IPS-11a (cell line): ENCODE measurements around the gene FAM107B.

Experiments used
- H3K4me3 ChIP-seq: one replicate; pipeline ENCODE4 v1.5.1; 2013; ENCODE audit warnings: low read depth, low read length, control low read depth

Gene FAM107B

DNA sequence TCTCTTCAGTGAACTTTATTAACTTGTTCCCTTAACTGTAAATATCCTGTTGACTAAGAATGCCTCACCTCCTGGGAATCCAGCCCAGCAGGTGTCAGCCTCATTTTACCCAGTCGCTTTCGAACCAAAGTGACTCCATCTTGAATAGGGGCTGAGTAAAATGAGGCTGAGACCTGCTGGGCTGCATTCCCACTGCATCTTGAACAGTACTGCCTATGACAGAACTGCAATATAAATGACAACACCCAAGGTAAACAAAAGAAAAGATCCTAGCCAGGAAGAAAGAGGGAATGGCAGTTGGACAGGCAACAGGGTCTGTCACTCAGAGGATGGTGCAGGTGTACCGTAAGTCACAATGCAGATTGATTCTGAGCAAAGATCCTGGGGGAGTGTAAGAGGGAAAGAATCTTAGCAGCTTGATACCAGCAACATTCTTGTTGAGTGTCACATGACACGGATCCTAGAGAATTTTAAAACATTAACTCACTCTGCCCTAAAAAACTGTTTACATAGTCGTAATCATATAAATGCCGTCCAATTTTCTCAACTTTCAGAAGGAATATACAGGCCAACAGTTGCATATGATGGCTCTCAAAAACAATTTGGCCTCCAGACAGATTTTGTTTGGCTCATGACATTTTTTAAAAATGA, 4.4 kb upstream of the FAM107B start:
- no peak overlapping the region for H3K4me3 ChIP-seq

GRCh38 chr10:14776546-14776945, 1.8 kb upstream of the FAM107B start:
- no peak overlapping the region for H3K4me3 ChIP-seq

DNA sequence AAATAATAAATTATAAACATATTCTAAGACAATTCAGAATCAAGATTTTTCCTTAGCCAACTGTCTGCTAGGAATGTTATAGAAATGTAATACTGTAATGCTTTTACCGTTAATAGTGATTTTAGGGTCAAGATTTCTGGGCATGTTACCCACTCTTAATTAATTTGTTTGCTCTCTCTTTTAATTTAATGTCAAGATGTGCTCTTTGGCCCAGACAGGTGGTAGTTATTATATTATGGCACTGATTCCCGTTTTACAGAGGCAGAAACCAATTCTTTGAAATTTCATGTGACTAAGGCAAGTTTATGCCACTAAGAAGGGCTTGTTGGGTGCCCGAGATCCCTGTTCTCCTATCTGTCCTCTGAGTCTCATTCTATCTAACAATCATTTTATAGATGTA, 959 bp upstream of the FAM107B start:
- no peak overlapping the region for H3K4me3 ChIP-seq

GRCh38 chr10:14774214-14774580, 500 bp downstream of the FAM107B start:
- no peak overlapping the region for H3K4me3 ChIP-seq

GRCh38 chr10:14773551-14774213, 1.0 kb downstream of the FAM107B start:
- no peak overlapping the region for H3K4me3 ChIP-seq

- H3K4me3 ChIP-seq, result no peak overlapping the region
These were observed 2.3 kb downstream of the FAM107B start for GRCh38 chr10:14772399-14772798.

- no peak overlapping the region for H3K4me3 ChIP-seq
These were observed 3.8 kb downstream of the FAM107B start for GRCh38 chr10:14770927-14771326.

GRCh38 chr10:14761372-14761771, 13.3 kb downstream of the FAM107B start:
- H3K4me3 ChIP-seq, result no peak overlapping the region

- no peak overlapping the region for H3K4me3 ChIP-seq
These were observed 15.6 kb downstream of the FAM107B start for GRCh38 chr10:14758994-14759664.

- no peak overlapping the region for H3K4me3 ChIP-seq
These were observed 16.2 kb downstream of the FAM107B start for GRCh38 chr10:14758451-14758850.

- no peak overlapping the region for H3K4me3 ChIP-seq
These were observed 16.7 kb downstream of the FAM107B start for GRCh38 chr10:14757986-14758385.

DNA sequence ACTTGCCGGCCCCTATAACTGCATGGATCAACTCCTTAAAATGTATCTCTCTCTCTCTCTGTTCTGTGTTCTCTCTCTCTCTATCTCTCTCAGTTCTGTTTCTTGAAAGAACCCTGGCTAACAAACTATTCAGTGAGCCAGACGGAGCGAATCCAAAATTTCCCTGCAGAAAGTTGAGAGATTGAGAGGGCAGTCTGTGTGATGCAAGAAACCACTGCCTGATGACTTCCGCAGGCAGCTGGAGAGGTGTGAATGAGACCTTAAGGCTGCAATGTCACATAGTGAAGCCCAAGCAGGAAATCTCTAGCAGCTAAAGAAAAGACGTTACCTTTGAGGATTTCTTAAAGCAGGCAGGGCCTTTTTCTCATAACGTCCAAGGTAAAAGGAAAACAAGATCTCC, 17.3 kb downstream of the FAM107B start:
- no peak overlapping the region for H3K4me3 ChIP-seq

- no peak overlapping the region for H3K4me3 ChIP-seq
These were observed 21.3 kb downstream of the FAM107B start for GRCh38 chr10:14753441-14753840.

DNA sequence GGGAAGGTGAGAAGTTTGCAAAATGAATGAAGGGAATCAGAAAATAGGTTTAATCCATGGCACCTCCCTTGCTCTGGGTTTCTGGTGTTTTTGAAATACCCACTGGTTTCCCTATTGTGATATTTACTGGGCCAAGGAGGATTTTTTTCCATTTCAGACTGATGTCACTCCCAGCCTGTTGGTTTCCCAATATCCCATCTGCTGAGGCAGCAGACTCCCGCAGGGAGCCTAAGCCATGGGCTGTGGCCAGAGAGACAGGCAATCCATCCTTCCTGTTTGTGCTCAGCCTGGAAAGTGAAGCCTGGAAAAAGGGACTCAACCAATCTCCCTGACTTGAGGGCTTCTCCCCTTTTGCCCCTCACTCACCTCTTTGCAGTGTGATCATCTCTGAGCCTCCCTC, 22.8 kb downstream of the FAM107B start:
- H3K4me3 ChIP-seq, result no peak overlapping the region

- H3K4me3 ChIP-seq, result no peak overlapping the region
These were observed 23.4 kb downstream of the FAM107B start for GRCh38 chr10:14751014-14751896.

GRCh38 chr10:14749070-14749809, 25.5 kb downstream of the FAM107B start:
- no peak overlapping the region for H3K4me3 ChIP-seq

DNA sequence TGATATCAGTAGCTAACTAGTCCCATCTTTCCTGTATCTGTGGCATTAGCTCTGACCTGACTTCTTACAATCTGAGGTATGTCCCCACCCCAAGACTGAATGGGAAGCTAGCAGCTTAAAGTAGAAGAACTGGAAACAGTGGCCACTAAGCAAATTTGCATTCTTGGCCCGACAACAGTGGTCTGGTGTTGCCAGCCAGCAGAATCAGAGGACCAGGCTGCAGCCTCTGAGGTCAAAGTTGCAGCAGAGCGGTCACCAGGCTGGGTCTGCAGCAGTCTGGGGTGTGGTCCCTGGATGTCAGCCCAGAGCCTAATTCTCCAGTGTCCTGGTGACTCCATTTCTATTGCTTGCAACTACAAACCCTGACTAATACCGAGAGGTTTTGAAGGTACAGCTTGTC, 26.3 kb downstream of the FAM107B start:
- no peak overlapping the region for H3K4me3 ChIP-seq

- no peak overlapping the region for H3K4me3 ChIP-seq
These were observed 31.9 kb downstream of the FAM107B start for GRCh38 chr10:14742815-14743214.

DNA sequence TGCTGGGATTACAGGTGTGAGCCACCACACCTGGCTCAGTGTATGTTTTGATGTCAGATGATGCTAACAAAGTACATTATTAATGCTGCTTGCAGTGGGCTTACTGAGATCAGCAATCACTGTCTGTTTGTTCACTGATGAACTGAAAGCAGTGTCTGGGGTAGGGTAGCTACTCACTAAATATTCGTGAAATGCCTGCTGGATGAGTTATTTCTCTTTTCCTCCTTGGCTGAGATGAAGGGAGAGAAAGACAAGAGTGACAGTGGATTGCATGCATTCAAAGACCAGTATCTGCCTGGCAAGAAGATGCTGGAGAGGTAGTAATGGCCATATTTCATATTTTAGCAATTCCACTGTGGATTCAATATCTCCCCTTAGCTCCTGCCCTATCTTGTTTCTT, 32.3 kb downstream of the FAM107B start:
- H3K4me3 ChIP-seq, result no peak overlapping the region

DNA sequence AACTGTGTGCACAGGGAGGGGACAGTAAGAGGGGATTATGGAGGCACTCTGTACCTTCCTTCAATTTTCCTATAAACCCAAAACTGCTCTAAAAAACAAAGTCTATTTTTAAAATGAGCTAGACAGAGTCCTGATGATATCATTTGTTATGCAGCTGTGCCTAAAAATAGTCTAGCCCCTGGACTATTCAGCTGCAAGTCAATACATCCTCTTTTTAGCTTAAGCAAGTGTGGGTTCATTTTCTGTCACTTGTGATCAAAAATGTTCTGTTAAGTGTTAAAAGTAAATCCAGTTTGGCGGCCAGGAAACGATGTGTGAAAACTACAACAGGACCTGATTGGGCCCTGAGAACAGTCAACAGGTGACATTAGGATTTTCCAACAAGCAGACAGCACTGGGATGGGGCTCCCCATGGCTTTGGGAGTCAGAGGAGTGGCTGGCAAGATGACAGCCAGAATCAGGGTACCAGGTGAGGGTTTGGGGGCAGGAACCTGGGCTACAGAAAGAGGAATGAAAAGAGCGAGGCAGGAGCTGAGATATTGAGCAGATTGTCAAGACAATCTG, 33.9 kb downstream of the FAM107B start:
- H3K4me3 ChIP-seq, result no peak overlapping the region
